Epithelial cell of proximal tubule (primary cell): ENCODE data around the gene RASL12. TPM values are rescaled to one million over a fixed set of nuclear protein-coding genes. Genes with fewer than 3 reads are reported as not detected.
"Not testable (repeated sequence)": the region's sequence is repeated elsewhere in the genome, so short reads cannot be mapped to it uniquely, and the experiment has no call there.

Source experiments
- DNase-seq: peaks from one replicate; pipeline ENCODE4 v3.0.0-alpha.2; 2011; ENCODE audit warnings: low read depth
- H3K4me3 ChIP-seq: 2 replicates; pipeline ENCODE4 v1.5.1; 2011; ENCODE audit warnings: low read depth, mild to moderate bottlenecking, low read length
- total RNA-seq: library from RNA; depleted of rRNA; stranded (reverse); fragments of >200 nt; gene quantifications from 2 replicates; pipeline ENCODE4 v1.2.3, GENCODE V29; 2015
- TF ChIP-seq, protein P1 (sequence below): conservative IDR thresholded peaks from 2 replicates; pipeline ENCODE4 v1.5.1; 2012; ENCODE audit warnings: low read depth, mild to moderate bottlenecking, low read length

RASL12 gene
- total RNA-seq, 1 donor from 2014 or later, result not detected

DNA sequence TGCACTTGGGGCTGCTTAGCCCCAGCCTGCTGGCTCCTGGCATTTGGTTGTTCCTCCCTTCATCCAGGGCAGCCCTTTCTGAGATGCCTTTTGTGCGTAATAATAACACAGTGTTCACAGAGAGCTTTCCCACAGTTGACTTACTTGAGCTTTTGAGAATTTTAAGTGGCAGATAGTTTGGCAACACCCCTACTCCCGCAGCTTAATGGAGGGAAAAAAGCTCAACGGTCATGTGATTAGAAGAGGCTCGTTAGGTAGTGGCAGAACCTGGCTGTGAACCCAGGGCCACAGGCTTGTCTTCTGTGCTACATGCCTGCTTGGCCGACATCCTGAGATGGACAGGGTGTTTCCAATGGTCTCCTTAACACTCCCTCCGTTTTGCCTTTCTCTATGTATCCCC lies 13.5 kb upstream of the RASL12 start:
- DNase-seq, result no peak
- TF ChIP-seq, protein P1, sequence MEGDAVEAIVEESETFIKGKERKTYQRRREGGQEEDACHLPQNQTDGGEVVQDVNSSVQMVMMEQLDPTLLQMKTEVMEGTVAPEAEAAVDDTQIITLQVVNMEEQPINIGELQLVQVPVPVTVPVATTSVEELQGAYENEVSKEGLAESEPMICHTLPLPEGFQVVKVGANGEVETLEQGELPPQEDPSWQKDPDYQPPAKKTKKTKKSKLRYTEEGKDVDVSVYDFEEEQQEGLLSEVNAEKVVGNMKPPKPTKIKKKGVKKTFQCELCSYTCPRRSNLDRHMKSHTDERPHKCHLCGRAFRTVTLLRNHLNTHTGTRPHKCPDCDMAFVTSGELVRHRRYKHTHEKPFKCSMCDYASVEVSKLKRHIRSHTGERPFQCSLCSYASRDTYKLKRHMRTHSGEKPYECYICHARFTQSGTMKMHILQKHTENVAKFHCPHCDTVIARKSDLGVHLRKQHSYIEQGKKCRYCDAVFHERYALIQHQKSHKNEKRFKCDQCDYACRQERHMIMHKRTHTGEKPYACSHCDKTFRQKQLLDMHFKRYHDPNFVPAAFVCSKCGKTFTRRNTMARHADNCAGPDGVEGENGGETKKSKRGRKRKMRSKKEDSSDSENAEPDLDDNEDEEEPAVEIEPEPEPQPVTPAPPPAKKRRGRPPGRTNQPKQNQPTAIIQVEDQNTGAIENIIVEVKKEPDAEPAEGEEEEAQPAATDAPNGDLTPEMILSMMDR, result no peak
- no peak overlapping the region for H3K4me3 ChIP-seq

DNA sequence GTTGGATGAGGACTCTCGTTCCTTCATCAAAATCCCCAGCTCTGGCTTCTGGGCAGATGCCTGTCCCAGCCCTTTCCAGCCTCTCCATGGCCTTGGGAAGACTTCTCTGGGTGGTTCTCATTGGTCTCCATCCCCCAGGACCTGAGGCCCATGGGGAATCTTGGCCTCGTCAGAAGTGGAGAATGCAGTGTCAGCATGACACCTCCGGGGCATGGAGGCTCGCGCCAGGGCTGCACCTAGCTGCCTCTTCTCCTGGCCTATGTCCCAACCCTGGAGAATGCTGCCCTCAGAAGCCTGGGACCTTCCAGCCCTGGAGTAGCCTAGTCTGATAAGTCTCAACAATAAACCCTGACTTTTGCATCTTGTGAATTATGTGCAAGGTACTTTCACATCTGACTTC lies 11.8 kb upstream of the RASL12 start:
- H3K4me3 ChIP-seq, result no peak overlapping the region
- TF ChIP-seq, protein P1, result no peak
- DNase-seq, result no peak

DNA sequence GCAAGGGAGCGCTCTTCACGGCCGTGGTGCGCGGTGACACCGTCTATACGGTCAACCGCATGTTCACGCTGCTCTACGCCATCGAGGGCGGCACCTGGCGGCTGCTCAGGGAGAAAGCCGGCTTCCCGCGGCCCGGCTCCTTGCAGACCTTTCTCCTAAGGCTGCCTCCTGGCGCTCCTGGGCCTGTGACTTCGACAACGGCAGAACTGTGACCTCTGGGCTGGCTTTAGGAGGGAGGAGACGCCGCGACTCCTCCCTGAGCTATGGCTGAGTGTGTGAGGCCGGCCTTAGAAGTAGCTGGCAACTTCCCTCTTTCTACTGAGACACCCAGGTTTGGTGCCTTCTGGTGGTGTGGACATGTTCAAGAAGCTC lies 10.2 kb upstream of the RASL12 start:
- H3K4me3 ChIP-seq, result no peak overlapping the region
- no peak for DNase-seq
- TF ChIP-seq, protein P1, result peak; percentile 69

DNA sequence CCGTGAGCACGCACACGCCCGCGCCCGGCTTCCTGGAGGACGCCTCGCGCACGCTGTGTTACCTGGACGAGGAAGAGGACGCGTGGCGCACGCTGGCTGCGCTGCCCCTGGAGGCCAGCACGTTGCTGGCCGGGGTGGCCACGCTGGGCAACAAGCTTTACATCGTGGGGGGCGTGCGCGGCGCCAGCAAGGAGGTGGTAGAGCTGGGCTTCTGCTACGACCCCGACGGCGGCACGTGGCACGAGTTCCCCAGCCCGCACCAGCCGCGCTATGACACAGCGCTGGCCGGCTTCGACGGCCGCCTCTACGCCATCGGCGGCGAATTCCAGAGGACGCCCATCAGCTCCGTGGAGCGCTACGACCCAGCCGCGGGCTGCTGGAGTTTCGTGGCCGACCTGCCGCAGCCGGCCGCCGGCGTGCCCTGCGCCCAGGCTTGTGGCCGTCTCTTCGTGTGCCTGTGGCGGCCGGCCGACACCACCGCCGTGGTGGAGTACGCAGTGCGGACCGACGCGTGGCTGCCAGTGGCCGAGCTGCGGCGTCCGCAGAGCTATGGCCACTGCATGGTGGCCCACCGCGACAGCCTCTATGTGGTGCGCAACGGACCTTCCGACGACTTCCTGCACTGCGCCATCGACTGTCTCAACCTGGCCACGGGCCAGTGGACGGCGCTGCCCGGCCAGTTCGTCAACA lies 9.6 kb upstream of the RASL12 start:
- no peak overlapping the region for H3K4me3 ChIP-seq
- TF ChIP-seq, protein P1, result no peak
- no peak for DNase-seq

DNA sequence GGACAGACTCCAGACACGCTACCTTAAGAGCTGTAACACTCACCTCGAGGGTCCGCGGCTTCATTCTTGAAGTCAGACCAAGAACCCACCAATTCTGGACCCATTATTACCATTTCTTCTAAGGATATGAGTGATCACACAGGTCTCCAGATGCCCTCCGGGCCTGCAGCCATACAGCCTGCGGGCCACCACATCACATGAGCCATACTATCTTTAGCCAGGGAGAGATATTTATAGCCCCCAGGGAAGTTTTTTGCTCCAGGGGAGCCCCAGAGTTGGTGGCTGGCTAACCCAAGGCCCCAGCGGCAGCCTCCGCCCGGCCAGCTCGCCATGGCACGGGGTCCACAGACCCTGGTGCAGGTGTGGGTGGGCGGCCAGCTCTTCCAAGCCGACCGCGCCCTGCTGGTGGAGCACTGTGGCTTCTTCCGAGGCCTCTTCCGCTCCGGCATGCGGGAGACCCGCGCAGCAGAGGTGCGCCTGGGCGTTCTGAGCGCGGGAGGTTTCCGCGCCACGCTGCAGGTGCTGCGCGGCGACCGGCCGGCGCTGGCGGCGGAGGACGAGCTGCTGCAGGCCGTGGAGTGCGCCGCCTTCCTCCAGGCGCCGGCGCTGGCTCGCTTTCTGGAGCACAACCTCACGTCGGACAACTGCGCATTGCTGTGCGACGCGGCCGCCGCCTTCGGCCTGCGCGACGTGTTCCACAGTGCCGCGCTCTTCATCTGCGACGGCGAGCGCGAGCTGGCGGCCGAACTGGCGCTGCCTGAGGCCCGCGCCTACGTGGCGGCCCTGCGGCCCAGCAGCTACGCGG lies 8.9 kb upstream of the RASL12 start, which contains the start of gene KBTBD13:
KBTBD13 (plus strand) TSS at position 261 of the 805 bp plus-strand sequence; CDS start at position 331, 70 bp downstream.
- no peak for DNase-seq
- no peak within 1 kb of the TSS for H3K4me3 ChIP-seq
- TF ChIP-seq, protein P1, result no peak

DNA sequence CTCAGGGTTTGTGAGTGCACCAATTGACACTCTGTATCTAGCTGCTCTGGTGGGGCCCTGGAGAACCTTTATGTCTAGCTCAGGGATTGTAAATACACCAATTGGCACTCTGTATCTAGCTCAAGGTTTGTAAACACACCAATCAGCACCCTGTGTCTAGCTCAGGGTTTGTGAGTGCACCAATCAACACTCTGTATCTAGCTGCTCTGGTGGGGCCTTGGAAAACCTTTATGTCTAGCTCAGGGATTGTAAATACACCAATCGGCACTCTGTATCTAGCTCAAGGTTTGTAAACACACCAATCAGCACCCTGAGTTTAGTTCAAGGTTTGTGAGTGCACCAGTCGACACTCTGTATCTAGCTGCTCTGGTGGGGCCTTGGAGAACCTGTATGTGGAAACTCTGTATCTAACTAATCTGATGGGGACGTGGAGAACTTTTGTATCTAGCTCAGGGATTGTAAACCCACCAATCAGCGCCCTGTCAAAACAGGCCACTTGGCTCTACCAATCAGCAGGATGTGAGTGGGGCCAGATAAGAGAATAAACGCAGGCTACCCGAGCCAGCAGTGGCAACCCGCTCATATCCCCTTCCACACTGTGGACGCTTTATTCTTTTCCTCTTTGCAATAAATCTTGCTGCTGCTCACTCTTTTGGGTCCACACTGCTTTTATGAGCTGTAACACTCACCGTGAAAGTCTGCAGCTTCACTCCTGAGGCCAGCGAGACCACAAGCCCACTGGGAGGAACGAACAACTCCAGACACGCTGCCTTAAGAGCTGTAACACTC lies 8.0 kb upstream of the RASL12 start:
- DNase-seq, H3K4me3 ChIP-seq: not testable (repeated sequence)

DNA sequence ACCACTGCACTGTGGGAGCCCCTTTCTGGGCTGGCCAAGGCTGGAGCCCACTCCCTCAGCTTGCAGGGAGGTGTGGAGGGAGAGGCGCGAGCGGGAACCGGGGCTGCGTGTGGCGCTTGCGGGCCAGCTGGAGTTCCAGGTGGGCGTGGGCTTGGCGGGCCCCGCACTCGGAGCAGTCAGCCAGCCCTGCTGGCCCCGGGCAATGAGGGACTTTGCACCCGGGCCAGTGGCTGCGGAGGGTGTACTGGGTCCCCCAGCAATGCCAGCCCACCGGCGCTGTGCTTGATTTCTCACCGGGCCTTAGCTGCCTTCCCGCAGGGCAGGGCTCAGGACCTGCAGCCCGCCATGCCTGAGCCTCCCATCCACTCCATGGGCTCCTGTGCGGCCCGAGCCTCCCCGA lies 7.2 kb upstream of the RASL12 start:
- not testable (repeated sequence) for H3K4me3 ChIP-seq, DNase-seq
